NCI-H69 (cell line): ENCODE results near the gene ACTG1.
A peak's percentile ranks its signal among the peaks of the same experiment; 100 is the strongest.

Experiments used
- DNase-seq: peaks from one replicate; lab custom pipeline; 2025; lab: John Stamatoyannopoulos, UW

The ACTG1 gene

GRCh38 chr17:81517339-81518112 is 4.9 kb upstream of the ACTG1 start:
- no peak for DNase-seq

- no peak for DNase-seq
Measured at GRCh38 chr17:81517009-81517338, 4.4 kb upstream of the ACTG1 start.

GRCh38 chr17:81516439-81516838 is 3.8 kb upstream of the ACTG1 start:
- no peak for DNase-seq

- DNase-seq = no peak
Measured at GRCh38 chr17:81515530-81516041, 3.0 kb upstream of the ACTG1 start.

- peak; percentile 95 for DNase-seq
Measured at GRCh38 chr17:81514739-81515529, 2.3 kb upstream of the ACTG1 start.

- no peak for DNase-seq
Measured at GRCh38 chr17:81514489-81514738, 1.8 kb upstream of the ACTG1 start.

GRCh38 chr17:81513753-81514488 is 1.3 kb upstream of the ACTG1 start:
- peak; percentile 89 for DNase-seq

GRCh38 chr17:81513372-81513752 is 763 bp upstream of the ACTG1 start:
- peak; percentile 90 for DNase-seq

GRCh38 chr17:81511804-81512561 is 616 bp downstream of the ACTG1 start:
- peak; percentile 88 for DNase-seq

- DNase-seq = peak; percentile 60
Measured at GRCh38 chr17:81511554-81511803, 1.1 kb downstream of the ACTG1 start.

- DNase-seq = no peak
Measured at GRCh38 chr17:81510785-81511553, 1.6 kb downstream of the ACTG1 start.

GRCh38 chr17:81509972-81510784 is 2.4 kb downstream of the ACTG1 start:
- no peak for DNase-seq

GRCh38 chr17:81509207-81509971 is 3.2 kb downstream of the ACTG1 start:
- peak; percentile 57 for DNase-seq

- peak; percentile 55 for DNase-seq
Measured at GRCh38 chr17:81508639-81509206, 3.9 kb downstream of the ACTG1 start.

GRCh38 chr17:81503619-81504018 is 9.0 kb downstream of the ACTG1 start:
- no peak for DNase-seq

- DNase-seq = no peak
Measured at GRCh38 chr17:81502471-81503017, 10.1 kb downstream of the ACTG1 start.

- DNase-seq = no peak
Measured at GRCh38 chr17:81500047-81500446, 12.6 kb downstream of the ACTG1 start.

GRCh38 chr17:81499601-81499970 is 13.0 kb downstream of the ACTG1 start:
- no peak for DNase-seq

GRCh38 chr17:81498953-81499600 is 13.5 kb downstream of the ACTG1 start:
- DNase-seq = no peak
